SK-N-SH treated with all-trans-retinoic acid at 6 μM for 48 hours (cell line): ENCODE data around the gene LRRFIP1.

Source experiments
- ATAC-seq: fragments of 200-7000 bp; cut with Tn5 transposase; 3 replicates; pipeline ENCODE4 v1.9.1; 2020; ENCODE audit warnings: mild to moderate bottlenecking, moderate library complexity
- ARNTL ChIP-seq: fragments of 450-650 bp; formaldehyde crosslinking; IDR thresholded peaks from 2 replicates; pipeline ENCODE4 v1.5.0; 2020; ENCODE audit warnings: low read depth, mild to moderate bottlenecking, moderate library complexity, borderline replicate concordance
- BACH2 ChIP-seq: fragments of 250-450 bp; sonication (Bioruptor Pico); IDR thresholded peaks from 2 replicates; pipeline ENCODE4 v1.9.0; 2021; ENCODE audit warnings: mild to moderate bottlenecking, borderline replicate concordance
- CSDC2 ChIP-seq: fragments of 250-450 bp; sonication (Bioruptor Pico); IDR thresholded peaks from 2 replicates; pipeline ENCODE4 v1.5.0; 2020; ENCODE audit warnings: mild to moderate bottlenecking, moderate library complexity
- ESRRG ChIP-seq: fragments of 250-450 bp; sonication (Bioruptor Pico); IDR thresholded peaks from 2 replicates; pipeline ENCODE4 v1.6.1; 2021; ENCODE audit warnings: mild to moderate bottlenecking
- GLIS3 ChIP-seq: fragments of 250-450 bp; sonication (Bioruptor Pico); IDR thresholded peaks from 2 replicates; pipeline ENCODE4 v1.5.0; 2020; ENCODE audit warnings: mild to moderate bottlenecking, moderate library complexity
- ISL1 ChIP-seq: fragments of 250-450 bp; sonication (Bioruptor Pico); IDR thresholded peaks from 2 replicates; pipeline ENCODE4 v2.1.2; 2022; ENCODE audit warnings: mild to moderate bottlenecking, moderate library complexity
- OSR1 ChIP-seq: fragments of 250-450 bp; sonication (Bioruptor Pico); IDR thresholded peaks from 2 replicates; pipeline ENCODE4 v1.8.0; 2022; ENCODE audit warnings: moderate library complexity, mild to moderate bottlenecking, inconsistent platforms
- PPARA ChIP-seq: fragments of 250-450 bp; sonication (Bioruptor Pico); IDR thresholded peaks from 2 replicates; pipeline ENCODE4 v1.5.0; 2020; ENCODE audit warnings: mild to moderate bottlenecking, borderline replicate concordance
- RARB ChIP-seq: fragments of 250-450 bp; sonication (Bioruptor Pico); IDR thresholded peaks from 2 replicates; pipeline ENCODE4 v1.8.0; 2021; ENCODE audit warnings: mild to moderate bottlenecking, moderate library complexity
- SNAI2 ChIP-seq: fragments of 250-450 bp; sonication (Bioruptor Pico); IDR thresholded peaks from 2 replicates; pipeline ENCODE4 v1.5.0; 2020; ENCODE audit warnings: mild to moderate bottlenecking, moderate library complexity
- TCF4 ChIP-seq: fragments of 250-450 bp; sonication (Bioruptor Pico); IDR thresholded peaks from 2 replicates; pipeline ENCODE4 v1.8.0; 2021; ENCODE audit warnings: mild to moderate bottlenecking, moderate library complexity, borderline replicate concordance
- TOX ChIP-seq: fragments of 250-450 bp; sonication (Bioruptor Pico); IDR thresholded peaks from 2 replicates; pipeline ENCODE4 v1.8.0; 2021; ENCODE audit warnings: mild to moderate bottlenecking, moderate library complexity, borderline replicate concordance
- ZC3H10 ChIP-seq: fragments of 250-450 bp; sonication (Bioruptor Pico); IDR thresholded peaks from 2 replicates; pipeline ENCODE4 v1.5.1; 2021; ENCODE audit warnings: mild to moderate bottlenecking, moderate library complexity
- ZFP30 ChIP-seq: fragments of 450-650 bp; formaldehyde crosslinking; IDR thresholded peaks from 2 replicates; pipeline ENCODE4 v1.5.0; 2022; ENCODE audit warnings: mild to moderate bottlenecking, moderate library complexity
- ZNF565 ChIP-seq: fragments of 450-650 bp; formaldehyde crosslinking; conservative IDR thresholded peaks from 2 replicates; pipeline ENCODE4 v1.5.0; 2020; ENCODE audit warnings: low read depth, mild to moderate bottlenecking, moderate library complexity
- ZNF70 ChIP-seq: fragments of 450-650 bp; formaldehyde crosslinking; IDR thresholded peaks from 2 replicates; pipeline ENCODE4 v1.5.0; 2020; ENCODE audit warnings: mild to moderate bottlenecking, moderate library complexity
- ZNF8 ChIP-seq: fragments of 450-650 bp; formaldehyde crosslinking; IDR thresholded peaks from 2 replicates; pipeline ENCODE4 v1.5.0; 2020; ENCODE audit warnings: mild to moderate bottlenecking, moderate library complexity
- TF ChIP-seq, protein P1 (sequence below): fragments of 250-450 bp; sonication (Bioruptor Pico); IDR thresholded peaks from 2 replicates; pipeline ENCODE4 v1.8.0; 2020; ENCODE audit warnings: mild to moderate bottlenecking, moderate library complexity, borderline replicate concordance
- TF ChIP-seq, protein P2 (sequence below): fragments of 250-450 bp; sonication (Bioruptor Pico); IDR thresholded peaks from 2 replicates; pipeline ENCODE4 v1.5.0; 2020; ENCODE audit warnings: mild to moderate bottlenecking, moderate library complexity
- TF ChIP-seq, protein P3 (sequence below): fragments of 250-450 bp; sonication (Bioruptor Pico); IDR thresholded peaks from 2 replicates; pipeline ENCODE4 v1.5.1; 2020; ENCODE audit warnings: low read depth, mild to moderate bottlenecking, moderate library complexity
- TF ChIP-seq, protein P4 (sequence below): fragments of 250-450 bp; sonication (Bioruptor Pico); IDR thresholded peaks from 2 replicates; pipeline ENCODE4 v1.8.0; 2021; ENCODE audit warnings: low read depth, mild to moderate bottlenecking, moderate library complexity, borderline replicate concordance
- TF ChIP-seq, protein P5 (sequence below): fragments of 250-450 bp; sonication (Bioruptor Pico); IDR thresholded peaks from 2 replicates; pipeline ENCODE4 v1.5.1; 2021; ENCODE audit warnings: mild to moderate bottlenecking, moderate library complexity

LRRFIP1 gene

DNA sequence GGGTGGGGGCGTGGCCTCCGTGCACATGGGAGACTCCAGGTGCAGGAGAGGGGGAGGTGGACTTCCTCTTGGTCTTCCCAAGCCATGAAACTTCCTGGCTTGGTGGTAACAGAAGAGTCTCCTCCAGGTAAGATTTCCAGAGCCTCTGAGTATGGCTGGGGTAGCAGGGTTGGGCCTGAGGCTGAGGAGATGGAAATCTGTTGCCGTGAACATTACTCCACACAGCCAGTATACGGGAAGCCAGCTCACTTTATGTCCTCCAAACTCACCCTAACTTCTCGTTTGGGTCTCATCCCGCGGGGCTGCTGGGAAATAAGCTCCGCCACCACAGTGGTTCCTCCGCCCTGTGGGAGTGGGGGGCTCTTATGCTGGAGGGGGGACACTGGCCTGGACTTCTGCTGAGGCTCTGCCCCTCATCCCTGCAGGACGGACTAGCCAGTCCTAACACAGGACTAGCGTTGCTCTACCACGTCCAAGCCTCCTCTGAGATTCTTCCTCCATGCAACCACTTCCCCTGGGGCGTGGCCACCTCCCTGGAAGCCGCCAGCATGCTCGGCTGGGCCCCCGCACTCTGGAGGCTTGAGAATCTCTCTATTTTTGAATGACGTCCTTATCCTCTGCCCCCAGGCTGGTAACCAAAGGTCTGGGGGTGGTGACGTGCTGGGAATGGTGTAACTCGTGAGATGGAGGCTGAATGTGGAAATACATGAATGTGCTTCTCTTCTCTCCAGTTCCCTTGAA lies 36.1 kb upstream of the LRRFIP1 start:
- TF ChIP-seq, protein P1, sequence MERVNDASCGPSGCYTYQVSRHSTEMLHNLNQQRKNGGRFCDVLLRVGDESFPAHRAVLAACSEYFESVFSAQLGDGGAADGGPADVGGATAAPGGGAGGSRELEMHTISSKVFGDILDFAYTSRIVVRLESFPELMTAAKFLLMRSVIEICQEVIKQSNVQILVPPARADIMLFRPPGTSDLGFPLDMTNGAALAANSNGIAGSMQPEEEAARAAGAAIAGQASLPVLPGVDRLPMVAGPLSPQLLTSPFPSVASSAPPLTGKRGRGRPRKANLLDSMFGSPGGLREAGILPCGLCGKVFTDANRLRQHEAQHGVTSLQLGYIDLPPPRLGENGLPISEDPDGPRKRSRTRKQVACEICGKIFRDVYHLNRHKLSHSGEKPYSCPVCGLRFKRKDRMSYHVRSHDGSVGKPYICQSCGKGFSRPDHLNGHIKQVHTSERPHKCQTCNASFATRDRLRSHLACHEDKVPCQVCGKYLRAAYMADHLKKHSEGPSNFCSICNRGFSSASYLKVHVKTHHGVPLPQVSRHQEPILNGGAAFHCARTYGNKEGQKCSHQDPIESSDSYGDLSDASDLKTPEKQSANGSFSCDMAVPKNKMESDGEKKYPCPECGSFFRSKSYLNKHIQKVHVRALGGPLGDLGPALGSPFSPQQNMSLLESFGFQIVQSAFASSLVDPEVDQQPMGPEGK: no peak
- no peak for TF ChIP-seq TCF4 (CRISPR knock-in tag)
- TF ChIP-seq, protein P2, sequence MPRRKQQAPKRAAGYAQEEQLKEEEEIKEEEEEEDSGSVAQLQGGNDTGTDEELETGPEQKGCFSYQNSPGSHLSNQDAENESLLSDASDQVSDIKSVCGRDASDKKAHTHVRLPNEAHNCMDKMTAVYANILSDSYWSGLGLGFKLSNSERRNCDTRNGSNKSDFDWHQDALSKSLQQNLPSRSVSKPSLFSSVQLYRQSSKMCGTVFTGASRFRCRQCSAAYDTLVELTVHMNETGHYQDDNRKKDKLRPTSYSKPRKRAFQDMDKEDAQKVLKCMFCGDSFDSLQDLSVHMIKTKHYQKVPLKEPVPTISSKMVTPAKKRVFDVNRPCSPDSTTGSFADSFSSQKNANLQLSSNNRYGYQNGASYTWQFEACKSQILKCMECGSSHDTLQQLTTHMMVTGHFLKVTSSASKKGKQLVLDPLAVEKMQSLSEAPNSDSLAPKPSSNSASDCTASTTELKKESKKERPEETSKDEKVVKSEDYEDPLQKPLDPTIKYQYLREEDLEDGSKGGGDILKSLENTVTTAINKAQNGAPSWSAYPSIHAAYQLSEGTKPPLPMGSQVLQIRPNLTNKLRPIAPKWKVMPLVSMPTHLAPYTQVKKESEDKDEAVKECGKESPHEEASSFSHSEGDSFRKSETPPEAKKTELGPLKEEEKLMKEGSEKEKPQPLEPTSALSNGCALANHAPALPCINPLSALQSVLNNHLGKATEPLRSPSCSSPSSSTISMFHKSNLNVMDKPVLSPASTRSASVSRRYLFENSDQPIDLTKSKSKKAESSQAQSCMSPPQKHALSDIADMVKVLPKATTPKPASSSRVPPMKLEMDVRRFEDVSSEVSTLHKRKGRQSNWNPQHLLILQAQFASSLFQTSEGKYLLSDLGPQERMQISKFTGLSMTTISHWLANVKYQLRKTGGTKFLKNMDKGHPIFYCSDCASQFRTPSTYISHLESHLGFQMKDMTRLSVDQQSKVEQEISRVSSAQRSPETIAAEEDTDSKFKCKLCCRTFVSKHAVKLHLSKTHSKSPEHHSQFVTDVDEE (CRISPR knock-in tag): no peak
- TF ChIP-seq GLIS3 (CRISPR knock-in tag): no peak
- no peak for TF ChIP-seq ZC3H10 (CRISPR knock-in tag)
- TF ChIP-seq, protein P3, sequence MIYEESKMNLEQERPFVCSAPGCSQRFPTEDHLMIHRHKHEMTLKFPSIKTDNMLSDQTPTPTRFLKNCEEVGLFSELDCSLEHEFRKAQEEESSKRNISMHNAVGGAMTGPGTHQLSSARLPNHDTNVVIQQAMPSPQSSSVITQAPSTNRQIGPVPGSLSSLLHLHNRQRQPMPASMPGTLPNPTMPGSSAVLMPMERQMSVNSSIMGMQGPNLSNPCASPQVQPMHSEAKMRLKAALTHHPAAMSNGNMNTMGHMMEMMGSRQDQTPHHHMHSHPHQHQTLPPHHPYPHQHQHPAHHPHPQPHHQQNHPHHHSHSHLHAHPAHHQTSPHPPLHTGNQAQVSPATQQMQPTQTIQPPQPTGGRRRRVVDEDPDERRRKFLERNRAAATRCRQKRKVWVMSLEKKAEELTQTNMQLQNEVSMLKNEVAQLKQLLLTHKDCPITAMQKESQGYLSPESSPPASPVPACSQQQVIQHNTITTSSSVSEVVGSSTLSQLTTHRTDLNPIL (CRISPR knock-in tag): no peak
- TF ChIP-seq OSR1 (CRISPR knock-in tag): no peak
- TF ChIP-seq TOX (CRISPR knock-in tag): no peak
- no peak for TF ChIP-seq ZNF8
- TF ChIP-seq SNAI2 (CRISPR knock-in tag): no peak
- TF ChIP-seq ZNF70 (CRISPR knock-in tag): no peak
- TF ChIP-seq, protein P4, sequence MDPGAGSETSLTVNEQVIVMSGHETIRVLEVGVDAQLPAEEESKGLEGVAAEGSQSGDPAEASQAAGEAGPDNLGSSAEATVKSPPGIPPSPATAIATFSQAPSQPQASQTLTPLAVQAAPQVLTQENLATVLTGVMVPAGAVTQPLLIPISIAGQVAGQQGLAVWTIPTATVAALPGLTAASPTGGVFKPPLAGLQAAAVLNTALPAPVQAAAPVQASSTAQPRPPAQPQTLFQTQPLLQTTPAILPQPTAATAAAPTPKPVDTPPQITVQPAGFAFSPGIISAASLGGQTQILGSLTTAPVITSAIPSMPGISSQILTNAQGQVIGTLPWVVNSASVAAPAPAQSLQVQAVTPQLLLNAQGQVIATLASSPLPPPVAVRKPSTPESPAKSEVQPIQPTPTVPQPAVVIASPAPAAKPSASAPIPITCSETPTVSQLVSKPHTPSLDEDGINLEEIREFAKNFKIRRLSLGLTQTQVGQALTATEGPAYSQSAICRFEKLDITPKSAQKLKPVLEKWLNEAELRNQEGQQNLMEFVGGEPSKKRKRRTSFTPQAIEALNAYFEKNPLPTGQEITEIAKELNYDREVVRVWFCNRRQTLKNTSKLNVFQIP: no peak
- no peak for TF ChIP-seq ISL1 (CRISPR knock-in tag)
- no peak for TF ChIP-seq PPARA (CRISPR knock-in tag)
- TF ChIP-seq BACH2 (CRISPR knock-in tag): no peak
- TF ChIP-seq, protein P5, sequence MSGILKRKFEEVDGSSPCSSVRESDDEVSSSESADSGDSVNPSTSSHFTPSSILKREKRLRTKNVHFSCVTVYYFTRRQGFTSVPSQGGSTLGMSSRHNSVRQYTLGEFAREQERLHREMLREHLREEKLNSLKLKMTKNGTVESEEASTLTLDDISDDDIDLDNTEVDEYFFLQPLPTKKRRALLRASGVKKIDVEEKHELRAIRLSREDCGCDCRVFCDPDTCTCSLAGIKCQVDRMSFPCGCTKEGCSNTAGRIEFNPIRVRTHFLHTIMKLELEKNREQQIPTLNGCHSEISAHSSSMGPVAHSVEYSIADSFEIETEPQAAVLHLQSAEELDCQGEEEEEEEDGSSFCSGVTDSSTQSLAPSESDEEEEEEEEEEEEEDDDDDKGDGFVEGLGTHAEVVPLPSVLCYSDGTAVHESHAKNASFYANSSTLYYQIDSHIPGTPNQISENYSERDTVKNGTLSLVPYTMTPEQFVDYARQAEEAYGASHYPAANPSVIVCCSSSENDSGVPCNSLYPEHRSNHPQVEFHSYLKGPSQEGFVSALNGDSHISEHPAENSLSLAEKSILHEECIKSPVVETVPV (CRISPR knock-in tag): no peak
- TF ChIP-seq CSDC2 (CRISPR knock-in tag): no peak
- no peak for TF ChIP-seq ARNTL
- no peak for TF ChIP-seq RARB (CRISPR knock-in tag)
- no peak for TF ChIP-seq ESRRG (CRISPR knock-in tag)
- ATAC-seq: no peak

DNA sequence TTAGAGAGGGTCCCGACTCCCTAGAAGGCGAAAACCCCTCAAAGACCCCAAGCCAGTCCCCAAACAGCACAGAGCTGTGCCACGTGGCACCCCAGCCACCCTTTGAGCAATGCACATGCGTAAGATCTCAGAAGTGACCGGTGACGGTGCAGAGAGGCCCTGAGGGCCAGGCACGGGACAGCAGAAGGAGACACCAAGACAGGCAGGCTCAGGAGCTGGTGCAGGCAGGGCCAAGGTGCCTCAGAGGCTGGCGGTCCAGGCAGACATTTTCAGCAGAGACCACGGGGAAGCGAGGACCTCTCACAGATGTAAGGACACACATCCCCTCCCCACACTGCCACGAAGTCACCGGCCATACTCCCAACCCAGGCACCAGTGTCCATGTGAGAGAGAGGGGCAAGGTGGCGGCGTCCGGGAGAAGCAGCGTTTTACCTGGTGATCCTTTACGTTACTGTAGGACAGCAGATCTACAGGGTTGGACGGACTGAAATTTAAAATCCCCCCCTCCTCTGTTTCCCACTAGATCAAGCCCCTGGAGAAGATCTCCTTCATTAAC lies 34.9 kb upstream of the LRRFIP1 start:
- no peak for TF ChIP-seq ZNF565
- TF ChIP-seq ISL1 (CRISPR knock-in tag): no peak
- TF ChIP-seq ZNF70 (CRISPR knock-in tag): no peak
- no peak for TF ChIP-seq BACH2 (CRISPR knock-in tag)
- TF ChIP-seq ZNF8: no peak
- no peak for TF ChIP-seq RARB (CRISPR knock-in tag)
- ATAC-seq: no peak

DNA sequence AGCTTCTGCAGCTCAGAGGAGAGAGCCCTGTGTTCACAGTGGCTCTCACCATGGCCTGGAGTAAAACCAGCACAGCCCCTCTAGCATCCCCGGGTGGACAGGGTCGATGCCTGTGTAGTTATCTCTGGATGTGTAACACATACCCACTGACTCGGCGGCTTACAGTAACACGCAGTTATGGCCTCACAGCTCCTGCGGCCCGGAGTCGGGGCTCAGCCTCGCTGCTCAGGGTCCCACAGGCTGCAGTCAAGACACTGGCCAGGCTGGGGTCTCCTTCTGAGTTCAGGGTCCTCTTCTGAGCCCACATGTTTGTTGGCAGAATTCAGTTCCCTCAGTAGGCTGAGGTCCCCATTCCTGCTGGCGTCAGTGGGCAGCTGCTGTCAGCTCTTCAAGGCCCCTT lies 34.4 kb upstream of the LRRFIP1 start:
- ATAC-seq: no peak
- TF ChIP-seq, protein P1: no peak
- TF ChIP-seq ZNF8: no peak
- TF ChIP-seq ZC3H10 (CRISPR knock-in tag): no peak
- TF ChIP-seq ZFP30 (CRISPR knock-in tag): no peak
- TF ChIP-seq ISL1 (CRISPR knock-in tag): no peak
- no peak for TF ChIP-seq PPARA (CRISPR knock-in tag)
- TF ChIP-seq BACH2 (CRISPR knock-in tag): no peak
- TF ChIP-seq SNAI2 (CRISPR knock-in tag): no peak
- no peak for TF ChIP-seq RARB (CRISPR knock-in tag)
- TF ChIP-seq, protein P3 (CRISPR knock-in tag): no peak
- TF ChIP-seq ARNTL: no peak
- no peak for TF ChIP-seq TCF4 (CRISPR knock-in tag)
- no peak for TF ChIP-seq TOX (CRISPR knock-in tag)
- TF ChIP-seq, protein P5 (CRISPR knock-in tag): no peak
